Thyroid gland (tissue), 4 donors: Measurements from ENCODE around the gene NFATC2IP.

Experiments used
- CTCF ChIP-seq, 6 experiments: fragments of 200-600 bp in 3 of 6; fragments of 450-650 bp in 3 of 6; sonication (generic) in 3 of 6; IDR thresholded peaks; one replicate each; pipeline ENCODE4 v1.5.1; 2016 to 2019; ENCODE audit warnings: antibody characterized with exemption in 6 of 6, mild to moderate bottlenecking in 2 of 6, inconsistent platforms in 1 of 6, moderate library complexity in 1 of 6
- POLR2A ChIP-seq, 2 donors: fragments of 450-650 bp; IDR thresholded peaks; one replicate each; pipeline ENCODE4 v1.6.1; 2017; ENCODE audit warnings: antibody characterized with exemption in 2 of 2, mild to moderate bottlenecking in 2 of 2, moderate library complexity in 1 of 2

- TF ChIP-seq CTCF (IDR thresholded peaks at IDR 0.05): no peak
- TF ChIP-seq POLR2A (IDR thresholded peaks at IDR 0.05): no peak
Observed at GRCh38 chr16:28930652-28931051, 20.1 kb upstream of the NFATC2IP start.
